GM12892 (cell line): ENCODE data around the gene LIN7B.

Experiments used
- POLR2A ChIP-seq: IDR thresholded peaks from 2 replicates; pipeline ENCODE4 v1.6.1; 2011; ENCODE audit warnings: low read depth, low read length, control low read depth
- POLR2AphosphoS5 ChIP-seq: IDR thresholded peaks from 2 replicates; pipeline ENCODE4 v1.6.1; 2011; ENCODE audit warnings: low read depth, low read length, control low read depth
- TAF1 ChIP-seq: IDR thresholded peaks from 2 replicates; pipeline ENCODE4 v1.6.1; 2011; ENCODE audit warnings: low read depth, mild to moderate bottlenecking, control low read depth, low read length, borderline replicate concordance

GRCh38 chr19:49110567-49110966, 3.6 kb upstream of the LIN7B start:
- no peak for TF ChIP-seq POLR2AphosphoS5
- TF ChIP-seq POLR2A = no peak
- no peak for TF ChIP-seq TAF1
